Adrenal gland (tissue), 12 donors: ENCODE results near the gene ANXA2R. TPM values are rescaled to one million over a fixed set of nuclear protein-coding genes. Genes with fewer than 3 reads are reported as not detected.
"Not testable (repeated sequence)": the region's sequence is repeated elsewhere in the genome, so short reads cannot be mapped to it uniquely, and the experiment has no call there.

Experiments
- DNase-seq, 7 donors: peaks; one replicate each; pipeline ENCODE4 v3.0.0-alpha.2; 2019 to 2020
- H3K27ac ChIP-seq, 5 donors: fragments of 200-600 bp; sonication (generic) in 4 of 5; 1 replicate in 3 of 5; 2 replicates in 2 of 5; pipeline versions ENCODE4 v1.5.1 to v1.8.0; 2016 to 2020; ENCODE audit warnings: mild to moderate bottlenecking in 1 of 5
- H3K27me3 ChIP-seq: fragments of 200-600 bp; 2 replicates; pipeline ENCODE4 v1.8.0; 2021
- H3K36me3 ChIP-seq, 2 donors: fragments of 200-600 bp; replicated peaks in 1 of 2; 1 replicate in 1 of 2; 2 replicates in 1 of 2; pipeline versions ENCODE4 v1.5.1 to v1.8.0; 2018 to 2022
- H3K4me1 ChIP-seq, 2 donors: fragments of 200-600 bp; replicated peaks in 1 of 2; 1 replicate in 1 of 2; 2 replicates in 1 of 2; pipeline versions ENCODE4 v1.5.1 to v1.8.0; 2018 to 2021
- H3K4me3 ChIP-seq, 4 donors: fragments of 200-600 bp; sonication (generic) in 3 of 4; one replicate each; pipeline ENCODE4 v1.5.1; 2016 to 2018
- H3K9me3 ChIP-seq, 3 donors: fragments of 200-600 bp; sonication (generic) in 1 of 3; replicated peaks in 1 of 3; 1 replicate in 2 of 3; 2 replicates in 1 of 3; pipeline versions ENCODE4 v1.5.1 to v1.8.0; 2016 to 2021
- CTCF ChIP-seq, 6 experiments: fragments of 450-650 bp in 4 of 6; fragments of 200-600 bp in 2 of 6; sonication (generic) in 1 of 6; IDR thresholded peaks; 1 replicate in 5 of 6; 2 replicates in 1 of 6; pipeline versions ENCODE4 v1.5.1 to v1.8.0; 2016 to 2021; ENCODE audit warnings: antibody characterized with exemption in 6 of 6, mild to moderate bottlenecking in 2 of 6, moderate library complexity in 1 of 6
- POLR2A ChIP-seq, 2 donors: fragments of 450-650 bp; IDR thresholded peaks; one replicate each; pipeline ENCODE4 v1.6.1; 2017; ENCODE audit warnings: antibody characterized with exemption in 2 of 2, mild to moderate bottlenecking in 2 of 2, moderate library complexity in 1 of 2
- WGBS, 4 donors: extraction: QIAGEN DNeasy Blood & Tissue Kit in 2 of 4; methylation state at CpG; one replicate each; pipeline versions ENCODE4 v1.1.5 to v1.1.7; 2013 to 2017; 5-methylcytosine and 5-hydroxymethylcytosine counted together
- intact Hi-C, 2 donors: fragments of 100-400 bp; cut with DNase I; formaldehyde crosslinking; loops; one replicate each; pipeline versions ENCODE4 v1.14.1 to v1.15.0; 2022 to 2023
- polyA plus RNA-seq, 3 donors: library from polyadenylated mRNA; stranded (reverse); fragments of 200-250 nt in 2 of 3; fragments of 350-450 nt in 1 of 3; fragmentation: Illumina TruSeq in 1 of 3; extraction: RNeasy Lipid Tissue Mini Kit (QIAGEN cat#74804) in 1 of 3; gene quantifications; one replicate each; pipeline ENCODE4 v1.2.3, GENCODE V29; 2013 to 2014
- total RNA-seq, 9 donors: library from RNA; depleted of rRNA in 4 of 9; stranded (reverse); fragments of >200 nt in 4 of 9; fragments of 120-200 nt in 1 of 9; fragmentation: NEBNext Ultra II Directional in 1 of 9; extraction: Animal tissue kit (Norgen Biotek cat#: 25700) in 1 of 9; gene quantifications; one replicate each; pipeline versions ENCODE4 v1.1.0 to v1.2.4, GENCODE V29; 2013 to 2023
- donor health status: healthy with polysubstance abuse.
- donor health status: Bipolar disorder and iron deficiency.
- donor health status: DM: yes; HTN: yes; CAD: no.
- donor health status: DM: no; HTN: no; CAD: no.
- donor health status: DM: no; HTN: no; CAD: no.
- donor health status: DM: yes; HTN: yes; CAD: no.

ANXA2R gene
- total and polyA plus RNA-seq, 12 donors: 0.30 to 5.2 (median 2.8) TPM

- Histone ChIP-seq H3K36me3 (no peaks in the 10 kb centered on the region), H3K4me1 (no peaks in the 10 kb centered on the region), H3K27me3 (no peaks in the 10 kb centered on the region), H3K4me3 (no peak overlapping the region), H3K27ac (no peak overlapping the region), H3K9me3 (no peaks in the 10 kb centered on the region)
- intact Hi-C loops: no loop called here
- no peak for DNase-seq
- 86 to 94% (median 90%) methylated on average over 4 to 5 of the region's 5 CpGs for whole genome bisulfite sequencing, 4 donors
- TF ChIP-seq CTCF (IDR thresholded peaks at IDR 0.05): no peak
- TF ChIP-seq POLR2A (IDR thresholded peaks at IDR 0.05): no peak
Observed at GRCh38 chr5:43061352-43062075, 21.4 kb upstream of the ANXA2R start.

DNA sequence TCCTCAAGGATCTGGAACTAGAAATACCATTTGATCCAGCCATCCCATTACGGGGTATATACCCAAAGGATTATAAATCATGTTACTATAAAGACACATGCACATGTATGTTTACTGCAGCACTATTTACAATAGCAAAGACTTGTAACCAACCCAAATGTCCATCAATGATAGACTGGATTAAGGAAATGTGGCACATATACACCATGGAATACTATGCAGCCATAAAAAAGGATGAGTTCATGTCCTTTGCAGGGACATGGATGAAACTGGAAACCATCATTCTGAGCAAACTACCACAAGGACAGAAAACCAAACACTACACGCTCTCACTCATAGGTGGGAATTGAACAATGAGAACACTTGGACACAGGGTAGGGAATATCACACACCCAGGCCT is 19.9 kb upstream of the ANXA2R start:
- DNase-seq, H3K27me3 ChIP-seq, H3K36me3 ChIP-seq, H3K4me3 ChIP-seq, intact Hi-C loops, H3K9me3 ChIP-seq, H3K27ac ChIP-seq, H3K4me1 ChIP-seq: not testable (repeated sequence)
- 96 to 100% (median 98%) methylated on average over 2 of the region's 2 CpGs for WGBS, 4 donors

- H3K27me3 ChIP-seq, DNase-seq, H3K27ac ChIP-seq, H3K9me3 ChIP-seq, H3K36me3 ChIP-seq, H3K4me1 ChIP-seq, intact Hi-C loops, H3K4me3 ChIP-seq: not testable (repeated sequence)
- 91 to 100% (median 97%) methylated on average over 2 of the region's 2 CpGs for WGBS, 4 donors
Observed at GRCh38 chr5:43055098-43055497, 15.0 kb upstream of the ANXA2R start.

DNA sequence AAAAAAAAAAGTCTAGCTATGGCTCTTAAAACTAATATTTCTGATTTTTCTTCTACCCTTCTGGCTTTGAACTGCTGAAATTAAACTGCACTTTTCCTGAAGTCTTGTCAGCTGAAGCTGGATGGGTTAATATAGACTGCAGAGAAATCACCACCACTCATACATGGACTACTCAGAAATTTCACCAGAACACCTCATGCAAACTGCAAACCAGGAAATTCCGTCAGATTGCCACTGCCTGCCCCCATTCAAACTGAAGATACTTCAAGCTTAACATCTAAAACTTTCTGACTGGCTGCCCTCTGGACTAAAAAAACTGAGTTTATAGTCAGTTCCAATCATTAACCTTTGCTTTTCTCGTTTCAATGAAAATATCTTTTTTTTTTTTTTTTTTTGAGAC is 11.6 kb upstream of the ANXA2R start:
- no peaks in the 10 kb centered on the region for H3K4me1 ChIP-seq
- intact Hi-C loops: no loop called here
- TF ChIP-seq POLR2A (IDR thresholded peaks at IDR 0.05): no peak
- no peak for TF ChIP-seq CTCF (IDR thresholded peaks at IDR 0.05)
- no peak for DNase-seq
- no peak overlapping the region for H3K4me3 ChIP-seq
- no peaks in the 10 kb centered on the region for H3K9me3 ChIP-seq
- 91 to 97% (median 95%) methylated on average over 2 of the region's 2 CpGs for WGBS, 4 donors
- no peak overlapping the region for H3K27ac ChIP-seq
- H3K36me3 ChIP-seq: no peaks in the 10 kb centered on the region
- no peaks in the 10 kb centered on the region for H3K27me3 ChIP-seq

GRCh38 chr5:43050384-43050783 is 10.3 kb upstream of the ANXA2R start:
- no peaks in the 10 kb centered on the region for H3K4me1 ChIP-seq
- H3K27ac ChIP-seq: no peak overlapping the region
- TF ChIP-seq CTCF (IDR thresholded peaks at IDR 0.05) (no peak), POLR2A (IDR thresholded peaks at IDR 0.05) (no peak)
- WGBS, 4 donors: 77 to 84% (median 81%) methylated on average over 4 of the region's 4 CpGs
- no peaks in the 10 kb centered on the region for H3K9me3 ChIP-seq
- intact Hi-C loops: no loop called here
- no peak overlapping the region for H3K4me3 ChIP-seq
- H3K36me3 ChIP-seq: no peaks in the 10 kb centered on the region
- DNase-seq: no peak
- no peaks in the 10 kb centered on the region for H3K27me3 ChIP-seq
